Neural cell (in vitro differentiated cells): ENCODE results near the gene GNAQ.

Source experiments
- CTCF ChIP-seq: fragments of 450-650 bp; IDR thresholded peaks from 2 replicates; pipeline ENCODE4 v1.5.1; 2014; ENCODE audit warnings: antibody characterized with exemption, mild to moderate bottlenecking, moderate library complexity; ENCODE audit not compliant: poor library complexity, severe bottlenecking
- EZH2 ChIP-seq: fragments of 200-600, 300-800 bp; shearing (Covaris generic), sonication (generic); IDR thresholded peaks from 2 replicates; pipeline ENCODE4 v1.6.1; 2014; ENCODE audit warnings: antibody characterized with exemption, low read length, borderline replicate concordance, mild to moderate bottlenecking; ENCODE audit not compliant: insufficient read depth, poor library complexity, severe bottlenecking
- MXI1 ChIP-seq: fragments of 450-650 bp; conservative IDR thresholded peaks from 2 replicates; pipeline ENCODE4 v1.6.1; 2014; ENCODE audit warnings: antibody characterized with exemption, mild to moderate bottlenecking; ENCODE audit not compliant: poor library complexity, severe bottlenecking
- POLR2AphosphoS5 ChIP-seq: IDR thresholded peaks from 2 replicates; pipeline ENCODE4 v1.6.1; 2012
- RAD21 ChIP-seq: fragments of 450-650 bp; conservative IDR thresholded peaks from 2 replicates; pipeline ENCODE4 v1.6.1; 2014; ENCODE audit warnings: antibody characterized with exemption, mild to moderate bottlenecking, moderate library complexity

DNA sequence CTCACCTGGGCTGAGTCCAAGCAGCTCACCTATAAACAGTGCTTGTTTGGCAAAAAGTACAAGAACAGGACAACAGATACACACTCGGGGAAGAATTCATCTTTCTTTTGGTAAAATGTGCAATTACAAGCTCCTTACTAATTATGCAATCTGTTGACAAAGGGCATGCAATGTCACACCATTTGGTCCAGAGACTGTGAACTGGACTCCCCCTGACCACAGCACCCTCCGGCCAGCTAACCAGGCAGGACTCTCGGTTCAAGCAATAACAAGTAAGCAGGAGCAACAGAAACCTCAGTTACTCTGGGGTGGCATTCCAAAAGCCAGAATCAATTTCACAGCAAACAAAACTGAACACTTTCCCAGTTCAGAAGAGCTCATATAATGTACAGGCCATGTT is 113.8 kb downstream of the GNAQ start:
- TF ChIP-seq CTCF = no peak
- TF ChIP-seq POLR2AphosphoS5 = no peak
- no peak for TF ChIP-seq EZH2
- TF ChIP-seq RAD21 = no peak
- no peak for TF ChIP-seq MXI1
